GM18873 (cell line): ENCODE results near the gene REV3L.
A peak's percentile ranks its signal among the peaks of the same experiment; 100 is the strongest.
"Not testable (repeated sequence)": the region's sequence is repeated elsewhere in the genome, so short reads cannot be mapped to it uniquely, and the experiment has no call there.

Source experiments
- ATAC-seq: cut with Tn5 transposase; IDR thresholded peaks from one replicate; pipeline ENCODE4 v1.9.1; 2021; ENCODE audit warnings: mild to moderate bottlenecking, moderate library complexity, moderate number of reproducible peaks; ENCODE audit not compliant: unreplicated experiment, low FRiP score

REV3L gene, protein sequence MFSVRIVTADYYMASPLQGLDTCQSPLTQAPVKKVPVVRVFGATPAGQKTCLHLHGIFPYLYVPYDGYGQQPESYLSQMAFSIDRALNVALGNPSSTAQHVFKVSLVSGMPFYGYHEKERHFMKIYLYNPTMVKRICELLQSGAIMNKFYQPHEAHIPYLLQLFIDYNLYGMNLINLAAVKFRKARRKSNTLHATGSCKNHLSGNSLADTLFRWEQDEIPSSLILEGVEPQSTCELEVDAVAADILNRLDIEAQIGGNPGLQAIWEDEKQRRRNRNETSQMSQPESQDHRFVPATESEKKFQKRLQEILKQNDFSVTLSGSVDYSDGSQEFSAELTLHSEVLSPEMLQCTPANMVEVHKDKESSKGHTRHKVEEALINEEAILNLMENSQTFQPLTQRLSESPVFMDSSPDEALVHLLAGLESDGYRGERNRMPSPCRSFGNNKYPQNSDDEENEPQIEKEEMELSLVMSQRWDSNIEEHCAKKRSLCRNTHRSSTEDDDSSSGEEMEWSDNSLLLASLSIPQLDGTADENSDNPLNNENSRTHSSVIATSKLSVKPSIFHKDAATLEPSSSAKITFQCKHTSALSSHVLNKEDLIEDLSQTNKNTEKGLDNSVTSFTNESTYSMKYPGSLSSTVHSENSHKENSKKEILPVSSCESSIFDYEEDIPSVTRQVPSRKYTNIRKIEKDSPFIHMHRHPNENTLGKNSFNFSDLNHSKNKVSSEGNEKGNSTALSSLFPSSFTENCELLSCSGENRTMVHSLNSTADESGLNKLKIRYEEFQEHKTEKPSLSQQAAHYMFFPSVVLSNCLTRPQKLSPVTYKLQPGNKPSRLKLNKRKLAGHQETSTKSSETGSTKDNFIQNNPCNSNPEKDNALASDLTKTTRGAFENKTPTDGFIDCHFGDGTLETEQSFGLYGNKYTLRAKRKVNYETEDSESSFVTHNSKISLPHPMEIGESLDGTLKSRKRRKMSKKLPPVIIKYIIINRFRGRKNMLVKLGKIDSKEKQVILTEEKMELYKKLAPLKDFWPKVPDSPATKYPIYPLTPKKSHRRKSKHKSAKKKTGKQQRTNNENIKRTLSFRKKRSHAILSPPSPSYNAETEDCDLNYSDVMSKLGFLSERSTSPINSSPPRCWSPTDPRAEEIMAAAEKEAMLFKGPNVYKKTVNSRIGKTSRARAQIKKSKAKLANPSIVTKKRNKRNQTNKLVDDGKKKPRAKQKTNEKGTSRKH (N-terminal part only)

DNA sequence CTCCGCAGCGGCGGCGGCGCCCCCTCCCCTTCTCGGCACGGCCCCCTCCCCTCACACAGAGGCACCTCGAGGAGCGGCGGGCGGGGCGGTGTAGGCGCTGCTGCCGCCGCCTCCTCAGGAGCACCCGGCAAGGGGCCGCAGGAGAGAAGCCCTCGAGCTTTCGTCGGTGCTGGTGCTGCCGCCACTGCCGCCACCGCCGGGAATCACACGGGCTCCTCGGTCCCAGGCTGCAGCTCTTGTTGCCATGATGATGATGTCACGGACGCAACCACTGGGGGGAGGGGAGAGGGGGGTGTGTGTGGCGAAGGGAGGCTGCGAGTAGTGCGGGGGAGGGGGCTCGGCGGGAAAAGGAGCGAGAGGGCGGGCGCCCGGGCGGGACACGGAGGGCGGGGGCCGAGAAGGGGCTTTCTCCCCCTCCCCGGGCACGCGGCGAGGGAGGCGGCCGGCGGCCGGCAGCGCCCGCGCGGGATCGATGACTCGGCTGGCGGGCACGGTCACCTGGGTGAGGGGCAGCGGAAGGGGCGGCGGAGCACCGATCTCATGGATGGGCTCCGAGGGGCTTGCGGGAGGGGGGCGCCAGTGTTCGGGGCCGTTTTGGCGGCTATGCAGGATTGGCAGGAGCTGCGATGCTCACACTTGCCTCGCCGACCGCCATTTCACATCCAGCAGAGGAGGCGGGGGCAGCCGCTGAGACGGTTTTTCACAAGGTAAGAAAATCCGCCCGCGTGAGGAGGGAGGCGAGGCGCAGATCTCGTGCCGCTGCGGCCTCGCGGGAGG is at the start of gene REV3L:
Gene REV3L (minus strand): TSS at position 260 of the 777 bp plus-strand sequence. CDS start 330 bp downstream, outside the sequence.
- ATAC-seq, result peak; percentile 24

DNA sequence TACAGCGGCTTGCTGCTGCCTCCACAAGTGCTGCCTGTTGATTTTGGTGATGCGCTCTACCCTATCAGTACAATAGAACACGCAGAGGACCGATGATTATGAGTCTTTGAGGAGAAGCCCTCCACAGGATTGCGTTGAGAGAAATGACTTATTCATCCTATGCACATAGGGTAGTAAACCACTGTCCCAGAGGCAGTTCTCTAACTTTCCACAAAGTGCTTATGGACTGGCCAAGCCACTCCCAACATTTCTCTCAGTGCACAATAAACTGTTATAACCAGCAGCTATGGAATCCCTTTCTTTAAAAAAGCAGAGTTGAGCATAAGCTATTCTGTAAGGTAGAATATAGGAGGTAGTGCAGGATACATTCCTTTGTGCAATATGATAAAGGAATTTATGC is 48.2 kb upstream of the REV3L start:
- no peak for ATAC-seq

DNA sequence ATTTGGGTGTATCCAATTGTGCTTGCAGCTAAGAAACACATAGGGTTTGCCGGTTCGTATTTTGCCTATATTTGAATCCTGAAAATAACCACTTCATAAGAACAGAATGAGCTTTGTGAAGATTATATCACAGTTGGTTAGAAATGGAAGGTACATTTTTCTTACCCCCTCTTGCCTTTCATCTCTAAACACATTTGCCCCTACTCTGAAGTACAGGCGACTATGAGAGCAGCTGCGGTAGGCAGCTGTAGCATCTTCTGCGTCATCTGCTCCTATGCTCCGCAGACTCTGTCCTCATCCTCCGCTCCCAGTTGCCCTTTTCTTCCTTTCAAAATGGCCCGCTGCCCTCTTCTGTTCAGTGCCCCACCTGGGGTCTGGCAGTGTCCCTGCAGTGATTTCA is 47.6 kb upstream of the REV3L start:
- ATAC-seq, result no peak

DNA sequence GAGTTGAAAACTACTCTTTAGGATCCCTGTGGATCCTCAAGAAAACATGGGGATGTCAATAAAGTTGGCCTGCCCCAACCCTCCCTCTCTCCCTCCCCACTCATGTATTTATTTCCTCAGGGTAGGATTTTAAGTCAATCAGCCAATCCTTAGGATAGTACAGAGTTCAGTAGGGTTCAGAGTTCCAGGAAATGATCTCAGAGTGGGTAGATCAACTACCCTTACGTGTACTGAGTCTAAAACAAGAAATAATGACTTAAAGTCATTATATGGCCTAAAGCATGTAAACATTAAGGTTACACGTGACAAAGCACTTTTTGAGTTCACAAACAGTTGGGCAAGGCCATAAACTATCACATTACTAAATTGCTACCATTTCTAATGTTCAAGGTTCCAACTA is 47.2 kb upstream of the REV3L start:
- no peak for ATAC-seq

DNA sequence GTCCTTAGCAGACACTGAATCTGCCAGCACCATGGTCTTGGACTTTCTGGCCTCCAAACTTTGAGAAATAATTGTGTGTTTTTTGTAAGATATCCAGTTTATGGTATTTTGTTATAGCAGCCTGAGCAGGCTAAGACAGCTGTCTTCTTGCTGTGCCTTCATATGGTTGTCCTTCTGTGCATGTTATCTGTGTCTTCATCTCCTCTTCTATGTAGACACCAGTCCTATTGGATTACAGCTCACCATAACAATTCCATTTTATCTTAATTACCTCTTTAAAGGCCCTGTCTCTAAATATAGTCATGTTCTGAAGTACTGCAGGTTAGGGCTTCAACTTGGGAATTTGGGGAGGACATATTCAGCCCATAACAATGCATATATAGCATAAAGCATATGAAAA is 44.3 kb upstream of the REV3L start:
- ATAC-seq, result no peak

DNA sequence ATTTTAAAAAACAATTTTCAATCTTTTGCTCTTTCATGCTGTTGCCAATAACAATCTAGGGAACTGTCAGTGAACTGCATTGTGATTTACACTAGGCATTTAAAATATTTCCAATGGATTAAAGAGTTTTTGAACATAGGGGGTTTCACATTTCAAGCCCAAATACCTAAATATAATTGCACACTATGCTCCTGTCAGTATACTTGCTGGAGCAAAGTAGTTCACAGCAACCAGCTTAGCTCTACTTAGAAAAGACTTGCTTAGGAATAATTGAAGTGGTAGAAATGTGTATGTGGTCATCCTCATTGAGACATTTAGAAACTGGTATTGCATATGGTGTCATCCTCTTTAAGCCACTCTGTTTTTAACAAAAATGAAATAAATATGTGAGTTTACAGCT is 41.7 kb upstream of the REV3L start:
- no peak for ATAC-seq

DNA sequence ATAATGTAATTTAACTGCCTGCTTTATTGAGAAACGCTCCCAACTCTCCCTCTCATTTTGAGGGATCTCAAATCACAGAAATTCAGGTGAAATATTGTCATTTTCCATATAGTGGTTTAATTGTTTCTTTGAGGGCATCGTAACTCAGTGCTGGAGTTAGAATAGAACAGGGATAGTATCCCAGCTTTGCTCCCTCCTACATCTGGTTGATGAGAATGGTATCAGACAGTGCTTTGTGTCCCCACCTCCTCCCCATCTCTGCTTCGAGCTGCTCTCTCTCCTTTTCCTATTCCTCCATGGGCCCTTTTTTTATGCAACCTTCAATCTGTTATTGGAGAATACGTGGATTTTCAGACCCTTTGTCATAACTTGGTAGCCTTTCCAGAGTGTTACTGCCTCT is 41.2 kb upstream of the REV3L start:
- ATAC-seq, result no peak

DNA sequence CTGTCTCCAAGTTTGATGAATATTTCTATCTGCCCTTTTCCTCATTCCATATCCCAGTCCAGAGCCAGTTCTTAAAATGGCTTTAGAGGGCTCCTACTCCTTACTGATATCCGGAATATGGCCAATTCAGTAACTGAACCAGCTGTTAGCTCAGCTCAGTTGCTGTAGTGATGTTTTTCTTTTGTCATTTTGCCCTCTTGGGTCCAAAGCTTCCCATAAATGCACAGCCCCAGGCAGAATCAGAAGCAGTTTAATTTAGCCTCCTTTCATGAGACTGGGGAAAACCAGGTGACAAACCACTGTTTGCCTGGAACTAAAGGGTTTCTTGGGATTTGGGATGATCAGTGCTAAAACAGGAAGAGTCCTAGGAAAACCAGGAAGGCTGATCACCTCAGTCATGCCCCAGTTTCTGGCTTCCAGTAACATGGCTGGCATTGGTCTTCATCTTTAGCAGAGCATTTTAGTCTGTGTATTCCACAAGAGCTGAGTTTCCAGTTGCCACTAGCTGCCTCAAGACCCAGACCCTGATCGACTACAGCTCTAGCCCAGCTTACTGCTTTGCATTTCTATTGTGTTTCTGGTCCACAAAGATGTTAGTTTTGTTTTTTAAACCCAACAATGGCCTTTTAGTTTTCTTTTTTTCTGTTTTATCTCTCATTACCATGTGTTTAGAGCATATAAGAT is 40.6 kb upstream of the REV3L start:
- ATAC-seq, result no peak

DNA sequence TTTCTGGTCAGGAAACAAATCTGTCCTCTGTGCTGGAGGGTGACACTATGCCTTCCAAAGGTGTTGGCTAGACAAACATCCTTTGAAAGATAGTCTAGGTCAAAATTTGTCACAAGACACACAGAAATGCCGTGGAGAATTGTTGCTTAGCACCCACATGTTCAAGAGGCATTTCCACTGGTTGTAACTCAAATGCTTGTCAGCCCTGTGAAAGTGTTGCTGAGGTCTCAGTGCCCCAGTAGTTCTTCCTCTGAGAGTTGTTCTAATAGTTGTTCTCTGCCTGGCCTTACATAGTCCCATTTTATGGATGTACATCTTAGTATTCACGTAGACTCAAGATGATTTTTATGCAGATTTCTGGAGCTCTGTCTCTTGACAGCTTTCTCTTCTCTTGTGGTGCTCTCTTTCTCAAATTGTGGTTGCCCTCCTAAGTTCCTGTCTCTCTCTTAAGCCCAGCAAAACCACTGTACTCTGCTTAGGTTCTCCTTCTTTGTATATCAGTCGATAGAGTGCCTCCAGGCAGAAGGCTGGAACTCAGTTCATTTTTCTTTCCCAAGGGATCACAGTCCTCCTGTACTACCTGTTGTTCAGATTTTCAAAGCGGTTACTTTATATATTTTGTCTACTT is 39.5 kb upstream of the REV3L start:
- no peak for ATAC-seq

DNA sequence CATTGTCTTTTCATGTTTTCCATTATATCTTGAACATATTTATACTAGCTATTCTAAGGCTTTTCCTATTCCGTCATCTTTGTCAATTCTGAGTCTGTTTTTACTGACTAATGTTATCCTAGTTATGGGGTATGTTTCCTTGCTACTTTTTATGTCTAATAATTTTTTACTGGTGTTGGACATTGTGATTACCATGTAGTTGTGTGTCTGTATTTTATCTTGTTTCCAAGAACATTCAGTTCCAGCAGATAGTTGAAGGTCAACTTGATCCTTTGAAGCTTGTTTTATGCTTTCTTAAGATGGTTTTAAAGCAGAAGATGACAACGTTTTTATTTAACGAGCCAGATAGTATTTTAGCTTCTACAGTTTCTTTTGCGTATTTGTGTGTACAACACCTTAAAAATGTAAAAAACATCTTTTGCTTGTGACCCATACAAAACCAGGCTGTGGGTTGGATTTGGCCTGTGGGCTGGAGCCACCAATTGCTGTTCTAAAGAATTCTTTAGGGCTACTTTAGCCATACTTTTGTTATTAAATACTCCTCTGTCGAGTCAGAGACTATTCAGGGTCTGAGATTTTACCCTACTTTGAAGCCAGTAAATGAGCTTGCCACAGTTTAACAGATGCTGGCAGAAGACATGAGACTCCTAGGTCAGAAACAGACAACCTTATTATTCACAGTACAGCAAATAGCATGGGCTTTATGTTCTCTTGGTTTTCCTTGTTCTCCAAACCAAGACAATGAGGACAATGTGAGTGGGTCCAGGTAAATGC is 38.7 kb upstream of the REV3L start:
- ATAC-seq, result no peak

DNA sequence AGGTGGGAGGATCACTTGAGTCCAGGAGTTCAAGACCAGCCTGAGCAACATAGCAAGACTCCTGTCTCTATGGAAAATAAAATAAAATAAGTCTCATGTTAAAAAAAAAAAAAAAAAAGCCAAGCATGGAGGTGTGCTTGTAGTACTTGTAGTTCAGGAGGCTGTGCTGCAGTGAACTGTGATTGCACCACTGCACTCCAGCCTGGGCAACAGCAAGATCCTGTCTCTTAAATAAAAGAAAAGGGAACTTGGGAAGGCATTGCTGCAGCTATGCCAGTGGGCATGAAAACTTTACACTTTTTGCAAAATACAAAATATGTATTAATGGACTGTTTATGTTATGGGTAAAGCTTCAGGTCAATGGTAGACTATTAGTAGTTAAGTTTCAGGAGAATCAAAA is 37.5 kb upstream of the REV3L start:
- ATAC-seq, result no peak

DNA sequence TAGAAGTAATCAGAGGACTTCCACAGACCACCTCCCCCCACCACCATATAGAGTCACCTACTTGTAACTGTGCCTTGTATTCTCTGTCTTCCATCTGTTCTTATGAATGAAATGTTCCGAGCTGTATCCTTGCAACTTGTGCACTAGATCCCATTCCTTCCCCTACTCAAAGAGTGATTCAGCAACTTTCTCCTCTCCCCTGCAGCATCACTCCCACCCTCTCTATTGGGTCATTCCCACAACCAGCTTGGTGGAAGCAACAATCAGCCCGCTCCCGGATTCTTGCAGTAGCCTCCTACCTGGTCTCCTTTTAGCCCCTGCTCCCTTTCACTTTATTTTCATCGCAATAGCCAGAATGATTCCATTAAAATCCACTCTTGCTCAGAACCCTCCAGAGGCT is 34.9 kb upstream of the REV3L start:
- no peak for ATAC-seq

DNA sequence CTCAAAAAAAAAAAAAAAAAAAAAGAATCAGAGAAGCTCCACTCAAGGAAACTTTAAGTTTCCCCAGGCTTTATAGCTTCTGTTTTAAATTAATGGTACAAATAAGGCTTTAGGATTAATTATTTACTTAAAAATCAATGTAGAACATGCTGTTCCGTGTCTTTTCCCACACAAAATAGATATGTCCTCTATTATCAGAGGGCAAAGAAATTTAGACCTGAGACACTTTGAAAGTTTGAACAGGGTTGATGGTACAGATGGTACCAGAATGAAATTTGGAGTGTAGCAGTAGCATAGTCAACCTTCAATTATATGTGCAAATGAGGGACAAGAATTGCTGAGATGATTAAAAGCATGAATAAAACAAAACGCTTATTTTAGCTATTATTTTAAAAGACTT is 32.2 kb upstream of the REV3L start:
- ATAC-seq, result no peak

DNA sequence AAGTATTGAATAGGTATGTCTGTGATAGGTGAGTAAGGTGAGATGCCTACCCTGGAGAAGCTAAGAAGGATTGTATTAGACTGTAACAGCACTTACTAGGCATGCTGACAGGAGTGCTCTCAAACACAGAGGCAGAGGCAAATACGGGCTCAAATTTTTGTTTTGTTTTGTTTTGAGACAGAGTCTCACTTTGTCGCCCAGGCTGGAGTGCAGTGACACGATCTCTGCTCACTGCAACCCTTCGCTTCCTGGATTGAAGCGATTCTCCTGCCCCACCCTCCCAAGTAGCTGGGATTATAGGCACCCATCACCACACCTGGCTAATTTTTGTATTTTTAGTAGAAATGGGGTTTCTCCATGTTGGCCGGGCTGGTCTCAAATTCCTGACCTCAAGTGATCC is 31.5 kb upstream of the REV3L start:
- not testable (repeated sequence) for ATAC-seq

DNA sequence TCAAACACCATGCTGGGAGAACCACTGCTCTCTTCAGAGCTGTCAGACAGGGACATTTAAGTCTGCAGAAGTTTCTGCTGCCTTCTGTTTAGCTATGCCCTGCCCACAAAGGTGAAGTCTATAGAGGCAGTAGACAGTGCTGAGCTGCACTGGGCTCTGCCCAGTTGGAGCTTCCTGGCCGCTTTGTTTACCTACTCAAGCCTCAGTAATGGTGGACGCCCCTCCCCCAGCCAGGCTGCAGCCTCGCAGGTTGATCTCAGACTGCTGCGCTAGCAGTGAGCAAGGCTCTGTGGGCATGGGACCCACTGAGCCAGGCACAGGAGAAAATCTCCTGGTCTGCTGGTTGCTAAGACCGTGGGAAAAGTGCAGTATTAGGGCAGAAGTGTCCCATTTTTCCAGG is 24.2 kb upstream of the REV3L start:
- ATAC-seq, result not testable (repeated sequence)

DNA sequence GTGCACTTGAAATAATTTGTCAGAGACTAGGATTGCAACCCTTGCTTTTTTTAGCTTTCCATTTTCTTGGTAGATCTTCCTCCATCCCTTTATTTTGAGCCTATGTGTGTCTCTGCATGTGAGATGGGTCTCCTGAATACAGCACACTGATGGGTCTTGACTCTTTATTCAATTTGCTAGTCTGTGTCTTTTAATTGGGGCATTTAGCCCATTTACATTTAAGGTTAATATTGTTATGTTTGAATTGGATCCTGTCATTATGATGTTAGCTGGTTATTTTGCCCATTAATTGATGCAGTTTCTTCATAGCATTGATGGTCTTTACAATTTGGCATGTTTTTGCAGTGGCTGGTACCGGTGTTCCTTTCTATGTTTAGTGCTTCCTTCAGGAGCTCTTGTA is 22.5 kb upstream of the REV3L start:
- ATAC-seq, result not testable (repeated sequence)

DNA sequence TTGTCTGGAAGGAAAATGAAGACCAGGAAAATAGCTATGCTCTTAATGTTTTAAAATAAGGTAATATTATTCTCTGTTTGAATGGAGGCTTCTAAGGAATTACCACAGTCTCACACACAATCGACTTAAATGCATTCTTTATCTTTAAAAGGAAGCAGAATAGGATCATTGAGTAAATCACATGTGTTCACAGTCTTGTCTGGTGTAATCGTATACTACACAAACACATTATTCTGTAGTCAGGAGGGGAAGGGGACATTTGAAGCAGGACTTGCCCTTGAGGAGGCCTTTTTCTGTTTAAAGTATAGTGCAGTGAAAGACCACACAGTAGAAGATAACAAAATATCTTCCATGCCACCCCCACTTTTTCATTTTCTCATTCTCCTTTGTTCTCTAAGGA is 20.6 kb upstream of the REV3L start:
- no peak for ATAC-seq

DNA sequence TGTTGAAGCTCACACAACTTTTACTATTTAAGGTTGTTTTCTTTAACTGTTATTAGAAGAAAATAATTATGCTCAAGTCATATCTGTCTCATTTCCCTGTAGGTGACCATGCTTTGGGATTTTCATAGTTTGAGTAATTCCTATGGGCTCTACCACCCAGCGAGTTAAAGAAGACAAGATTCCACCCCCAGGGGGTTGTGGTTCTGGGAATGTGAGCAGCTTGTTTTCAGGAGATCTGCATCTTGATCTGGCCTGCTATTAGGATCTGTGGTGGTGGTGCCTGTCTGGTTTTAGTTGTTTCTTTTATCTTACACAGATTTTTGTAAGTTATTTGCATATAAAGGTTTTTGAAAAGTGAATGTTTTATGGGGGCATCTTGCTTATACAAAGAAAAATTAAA is 20.2 kb upstream of the REV3L start:
- no peak for ATAC-seq
